ENCODE data around the gene COX11.

DNA sequence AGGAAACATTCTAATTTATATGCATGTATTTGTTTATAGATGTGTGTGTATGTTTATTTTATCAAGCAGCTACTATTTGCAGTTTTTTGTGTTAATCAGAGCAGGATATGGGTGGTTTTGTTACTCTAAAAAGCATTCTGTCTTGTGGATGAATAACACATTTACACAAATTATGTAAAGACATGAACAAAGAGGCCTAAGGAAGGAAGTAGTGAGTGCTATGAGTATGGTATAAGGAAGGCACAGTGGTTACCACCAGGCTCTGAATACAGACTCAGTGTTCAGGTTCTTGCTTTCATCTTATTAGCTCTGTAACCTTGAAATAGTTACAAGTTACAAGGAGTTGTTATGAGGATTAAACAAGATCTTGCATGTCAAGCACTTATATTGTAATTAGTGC is 34.0 kb upstream of the COX11 start:
- TF ChIP-seq, protein P1, sequence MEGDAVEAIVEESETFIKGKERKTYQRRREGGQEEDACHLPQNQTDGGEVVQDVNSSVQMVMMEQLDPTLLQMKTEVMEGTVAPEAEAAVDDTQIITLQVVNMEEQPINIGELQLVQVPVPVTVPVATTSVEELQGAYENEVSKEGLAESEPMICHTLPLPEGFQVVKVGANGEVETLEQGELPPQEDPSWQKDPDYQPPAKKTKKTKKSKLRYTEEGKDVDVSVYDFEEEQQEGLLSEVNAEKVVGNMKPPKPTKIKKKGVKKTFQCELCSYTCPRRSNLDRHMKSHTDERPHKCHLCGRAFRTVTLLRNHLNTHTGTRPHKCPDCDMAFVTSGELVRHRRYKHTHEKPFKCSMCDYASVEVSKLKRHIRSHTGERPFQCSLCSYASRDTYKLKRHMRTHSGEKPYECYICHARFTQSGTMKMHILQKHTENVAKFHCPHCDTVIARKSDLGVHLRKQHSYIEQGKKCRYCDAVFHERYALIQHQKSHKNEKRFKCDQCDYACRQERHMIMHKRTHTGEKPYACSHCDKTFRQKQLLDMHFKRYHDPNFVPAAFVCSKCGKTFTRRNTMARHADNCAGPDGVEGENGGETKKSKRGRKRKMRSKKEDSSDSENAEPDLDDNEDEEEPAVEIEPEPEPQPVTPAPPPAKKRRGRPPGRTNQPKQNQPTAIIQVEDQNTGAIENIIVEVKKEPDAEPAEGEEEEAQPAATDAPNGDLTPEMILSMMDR (IDR thresholded peaks at IDR 0.05) = no peak
- no peak for TF ChIP-seq POLR2A (IDR thresholded peaks at IDR 0.05)
